ENCODE measurements around the gene REV3L. TPM values are rescaled to one million over a fixed set of nuclear protein-coding genes. Genes with fewer than 3 reads are reported as not detected.

The REV3L gene
- total RNA-seq, 1 experiment from 2014 or later, result 5.3 TPM

DNA sequence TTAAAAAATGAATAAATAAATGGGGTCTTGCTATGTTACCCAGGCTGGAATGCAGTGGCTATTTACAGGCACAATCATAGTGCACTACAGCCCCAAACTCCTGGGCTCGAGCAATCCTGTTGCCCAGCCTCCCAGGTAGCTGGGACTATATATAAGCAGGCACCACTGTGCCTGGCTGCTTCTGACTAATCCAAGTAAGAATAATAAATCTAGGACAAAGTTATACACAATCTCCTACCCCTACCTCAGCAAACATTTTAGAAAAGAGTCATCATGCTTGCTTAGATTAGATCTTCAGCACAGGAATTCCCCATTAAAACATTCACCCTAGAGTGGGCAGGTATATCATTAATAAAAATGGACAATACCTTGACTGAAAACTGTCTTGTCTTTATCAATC is 124.6 kb downstream of the REV3L start:
- Histone ChIP-seq H2AK5ac (ENCODE audit: insufficient read length, low read length) (no peak overlapping the region), H3K27me3 (ENCODE audit: insufficient read depth, low read length) (no peaks in the 10 kb centered on the region), H3K4me2 (ENCODE audit: insufficient read depth, insufficient read length, low read length) (no peak overlapping the region), H3K23ac (ENCODE audit: insufficient read length, low read depth, low read length) (no peak overlapping the region), H2AFZ (ENCODE audit: low read length) (no peak overlapping the region), H3K4me1 (ENCODE audit: insufficient read depth, low read length) (no peaks in the 10 kb centered on the region), H4K91ac (ENCODE audit: insufficient read length, low read depth, low read length) (no peak overlapping the region), H3K9me3 (ENCODE audit: control insufficient read depth, low read depth, low read length) (no peaks in the 10 kb centered on the region), H2BK20ac (ENCODE audit: low read depth, low read length, poor library complexity, severe bottlenecking) (no peak overlapping the region), H3T11ph (ENCODE audit: low read length) (no peak overlapping the region), H2BK12ac (ENCODE audit: insufficient read length, low read depth, low read length) (no peak overlapping the region), H2BK5ac (ENCODE audit: insufficient read length, low read length) (no peak overlapping the region), H3K79me1 (ENCODE audit: insufficient read depth, low read depth, low read length, poor library complexity, severe bottlenecking) (no peaks in the 10 kb centered on the region), H3K79me2 (ENCODE audit: insufficient read depth, low read length) (no peaks in the 10 kb centered on the region), H3K23me2 (ENCODE audit: insufficient read length, low read depth, low read length, poor library complexity, severe bottlenecking) (no peaks in the 10 kb centered on the region), H3K56ac (ENCODE audit: insufficient read length, low read depth, low read length) (no peak overlapping the region), H2BK15ac (ENCODE audit: low read depth, low read length) (no peak overlapping the region), H4K8ac (replicated peaks; ENCODE audit: insufficient read length, low read depth, low read length) (no peak overlapping the region), H3K27ac (ENCODE audit: insufficient read length, low read depth, low read length) (no peak overlapping the region), H3K9ac (ENCODE audit: extremely low read depth, insufficient read length, low read length) (no peak overlapping the region), H3K4ac (ENCODE audit: low read depth, low read length) (no peak overlapping the region), H3K14ac (ENCODE audit: insufficient read depth, low read length) (no peak overlapping the region), H4K5ac (ENCODE audit: insufficient read length, low read depth, low read length) (no peak overlapping the region), H2BK120ac (ENCODE audit: low read depth, low read length, poor library complexity, severe bottlenecking) (no peak overlapping the region), H4K20me1 (ENCODE audit: control insufficient read depth, insufficient read depth, insufficient read length) (no peaks in the 10 kb centered on the region), H3K18ac (ENCODE audit: insufficient read length, low read depth, low read length) (no peak overlapping the region)
- no peaks in the 10 kb centered on the region for H3K36me3 Mint-ChIP-seq (ENCODE audit: insufficient read depth in 1 of 3, low read depth in 3 of 3)
- no peak overlapping the region for H3K4me3 Mint-ChIP-seq
- H3K27ac Mint-ChIP-seq, result no peak overlapping the region
- no CpG with 5 or more reads among the region's 1 CpG for WGBS (ENCODE audit: extremely low coverage, insufficient read length, low lambda C conversion rate)
- TF ChIP-seq, protein P1, sequence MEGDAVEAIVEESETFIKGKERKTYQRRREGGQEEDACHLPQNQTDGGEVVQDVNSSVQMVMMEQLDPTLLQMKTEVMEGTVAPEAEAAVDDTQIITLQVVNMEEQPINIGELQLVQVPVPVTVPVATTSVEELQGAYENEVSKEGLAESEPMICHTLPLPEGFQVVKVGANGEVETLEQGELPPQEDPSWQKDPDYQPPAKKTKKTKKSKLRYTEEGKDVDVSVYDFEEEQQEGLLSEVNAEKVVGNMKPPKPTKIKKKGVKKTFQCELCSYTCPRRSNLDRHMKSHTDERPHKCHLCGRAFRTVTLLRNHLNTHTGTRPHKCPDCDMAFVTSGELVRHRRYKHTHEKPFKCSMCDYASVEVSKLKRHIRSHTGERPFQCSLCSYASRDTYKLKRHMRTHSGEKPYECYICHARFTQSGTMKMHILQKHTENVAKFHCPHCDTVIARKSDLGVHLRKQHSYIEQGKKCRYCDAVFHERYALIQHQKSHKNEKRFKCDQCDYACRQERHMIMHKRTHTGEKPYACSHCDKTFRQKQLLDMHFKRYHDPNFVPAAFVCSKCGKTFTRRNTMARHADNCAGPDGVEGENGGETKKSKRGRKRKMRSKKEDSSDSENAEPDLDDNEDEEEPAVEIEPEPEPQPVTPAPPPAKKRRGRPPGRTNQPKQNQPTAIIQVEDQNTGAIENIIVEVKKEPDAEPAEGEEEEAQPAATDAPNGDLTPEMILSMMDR (conservative IDR thresholded peaks at IDR 0.05), result no peak
- H3K4me1 Mint-ChIP-seq, result 0 out of 4 replicates have a peak, but pooled peaks cover 0 to 3% of the 10 kb centered on the region in 2 experiments
- H3K9me3 Mint-ChIP-seq, result no peaks in the 10 kb centered on the region
- no peak for DNase-seq
- no peaks in the 10 kb centered on the region for H3K27me3 Mint-ChIP-seq (ENCODE audit: low read depth)

Measured in H9 (cell line).